Spleen (tissue), 7 donors: ENCODE data around the gene NUDT1.

ENCODE experiments used
- POLR2A ChIP-seq, 3 donors: fragments of 450-650 bp; IDR thresholded peaks; one replicate each; pipeline ENCODE4 v1.5.1; 2017; ENCODE audit warnings: antibody characterized with exemption in 3 of 3, mild to moderate bottlenecking in 1 of 3
- TF ChIP-seq, protein P1 (sequence below), 11 experiments: fragments of 200-600 bp in 7 of 11; fragments of 450-650 bp in 4 of 11; sonication (generic) in 4 of 11; IDR thresholded peaks in 8 of 11; conservative IDR thresholded peaks in 3 of 11; 1 replicate in 7 of 11; 2 replicates in 4 of 11; pipeline versions ENCODE4 v1.4.0 to v1.8.0; 2016 to 2021; ENCODE audit warnings: antibody characterized with exemption in 11 of 11, inconsistent platforms in 4 of 11, mild to moderate bottlenecking in 1 of 11
- donor health status: DM: no; HTN: no; CAD: no; lungs with moderate emphysema.
- donor health status: DM: no; HTN: no; CAD: no.
- donor health status: DM: no; HTN: no; CAD: no.

- TF ChIP-seq, protein P1, sequence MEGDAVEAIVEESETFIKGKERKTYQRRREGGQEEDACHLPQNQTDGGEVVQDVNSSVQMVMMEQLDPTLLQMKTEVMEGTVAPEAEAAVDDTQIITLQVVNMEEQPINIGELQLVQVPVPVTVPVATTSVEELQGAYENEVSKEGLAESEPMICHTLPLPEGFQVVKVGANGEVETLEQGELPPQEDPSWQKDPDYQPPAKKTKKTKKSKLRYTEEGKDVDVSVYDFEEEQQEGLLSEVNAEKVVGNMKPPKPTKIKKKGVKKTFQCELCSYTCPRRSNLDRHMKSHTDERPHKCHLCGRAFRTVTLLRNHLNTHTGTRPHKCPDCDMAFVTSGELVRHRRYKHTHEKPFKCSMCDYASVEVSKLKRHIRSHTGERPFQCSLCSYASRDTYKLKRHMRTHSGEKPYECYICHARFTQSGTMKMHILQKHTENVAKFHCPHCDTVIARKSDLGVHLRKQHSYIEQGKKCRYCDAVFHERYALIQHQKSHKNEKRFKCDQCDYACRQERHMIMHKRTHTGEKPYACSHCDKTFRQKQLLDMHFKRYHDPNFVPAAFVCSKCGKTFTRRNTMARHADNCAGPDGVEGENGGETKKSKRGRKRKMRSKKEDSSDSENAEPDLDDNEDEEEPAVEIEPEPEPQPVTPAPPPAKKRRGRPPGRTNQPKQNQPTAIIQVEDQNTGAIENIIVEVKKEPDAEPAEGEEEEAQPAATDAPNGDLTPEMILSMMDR (IDR thresholded peaks at IDR 0.05 in 8 of 11, conservative IDR thresholded peaks at IDR 0.05 in 3 of 11) = no peak
- TF ChIP-seq POLR2A (IDR thresholded peaks at IDR 0.05) = no peak
Measured at GRCh38 chr7:2215851-2216250, 26.2 kb upstream of the NUDT1 start.
